DOHH2 (cell line): ENCODE results near the gene PVRIG.
"Not testable (repeated sequence)": the region's sequence is repeated elsewhere in the genome, so short reads cannot be mapped to it uniquely, and the experiment has no call there.

Source experiments
- H3F3A ChIP-seq: fragments of 200-600 bp; sonication (generic), shearing (Covaris generic); 2 replicates; pipeline ENCODE4 v1.6.0; 2016; ENCODE audit warnings: antibody characterized with exemption, mild to moderate bottlenecking; ENCODE audit not compliant: control insufficient read depth, insufficient read depth
- H3K27ac ChIP-seq: fragments of 200-600 bp; sonication (generic); 2 replicates; pipeline ENCODE4 v1.5.1; 2014; ENCODE audit warnings: low read depth, mild to moderate bottlenecking, low read length, moderate library complexity
- H3K27me3 ChIP-seq: fragments of 200-600 bp; sonication (generic); 2 replicates; pipeline ENCODE4 v1.6.1; 2014; ENCODE audit warnings: mild to moderate bottlenecking, low read length, mixed read lengths; ENCODE audit not compliant: control insufficient read depth
- H3K36me3 ChIP-seq: fragments of 200-600 bp; sonication (generic); 2 replicates; pipeline ENCODE4 v1.6.1; 2014; ENCODE audit warnings: mild to moderate bottlenecking, low read length, moderate library complexity, mixed read lengths; ENCODE audit not compliant: control insufficient read depth
- H3K4me1 ChIP-seq: fragments of 200-600 bp; sonication (generic); 2 replicates; pipeline ENCODE4 v1.6.1; 2014; ENCODE audit warnings: mild to moderate bottlenecking, low read length, mixed read lengths; ENCODE audit not compliant: control insufficient read depth
- H3K4me2 ChIP-seq: fragments of 200-600 bp; sonication (generic); 2 replicates; pipeline ENCODE4 v1.6.0; 2014; ENCODE audit warnings: mild to moderate bottlenecking, low read length, moderate library complexity
- H3K4me3 ChIP-seq: fragments of 200-600 bp; sonication (generic); 2 replicates; pipeline ENCODE4 v1.5.1; 2014; ENCODE audit warnings: mild to moderate bottlenecking, low read length, mixed read lengths
- H3K79me2 ChIP-seq: fragments of 200-600 bp; sonication (generic); 2 replicates; pipeline ENCODE4 v1.6.1; 2014; ENCODE audit warnings: mild to moderate bottlenecking, low read length, mixed read lengths; ENCODE audit not compliant: control insufficient read depth
- H3K9me2 ChIP-seq: fragments of 200-600 bp; sonication (generic); replicated peaks from 2 replicates; pipeline ENCODE4 v1.6.1; 2014; ENCODE audit warnings: mild to moderate bottlenecking, low read length, mixed read lengths; ENCODE audit not compliant: control insufficient read depth
- H3K9me3 ChIP-seq: fragments of 200-600 bp; sonication (generic); 2 replicates; pipeline ENCODE4 v1.6.1; 2014; ENCODE audit warnings: antibody characterized with exemption, low read length, mixed read lengths; ENCODE audit not compliant: control insufficient read depth, insufficient read depth
- H4K20me1 ChIP-seq: fragments of 200-600 bp; sonication (generic); 2 replicates; pipeline ENCODE4 v1.6.0; 2014; ENCODE audit warnings: low read depth, mild to moderate bottlenecking, antibody characterized with exemption, low read length, moderate library complexity; ENCODE audit not compliant: control insufficient read depth, insufficient read depth
- EZH2phosphoT487 ChIP-seq: fragments of 200-600 bp; sonication (generic); IDR thresholded peaks from 2 replicates; pipeline ENCODE4 v1.6.1; 2017; ENCODE audit warnings: borderline replicate concordance, mild to moderate bottlenecking, antibody characterized with exemption, low read length, moderate library complexity, mixed read lengths
- TF ChIP-seq, protein P1 (sequence below): fragments of 200-600 bp; sonication (generic); IDR thresholded peaks from one replicate; pipeline ENCODE4 v1.5.1; 2014; ENCODE audit warnings: antibody characterized with exemption, mild to moderate bottlenecking, low read depth, low read length; ENCODE audit not compliant: poor library complexity, severe bottlenecking

The PVRIG gene

DNA sequence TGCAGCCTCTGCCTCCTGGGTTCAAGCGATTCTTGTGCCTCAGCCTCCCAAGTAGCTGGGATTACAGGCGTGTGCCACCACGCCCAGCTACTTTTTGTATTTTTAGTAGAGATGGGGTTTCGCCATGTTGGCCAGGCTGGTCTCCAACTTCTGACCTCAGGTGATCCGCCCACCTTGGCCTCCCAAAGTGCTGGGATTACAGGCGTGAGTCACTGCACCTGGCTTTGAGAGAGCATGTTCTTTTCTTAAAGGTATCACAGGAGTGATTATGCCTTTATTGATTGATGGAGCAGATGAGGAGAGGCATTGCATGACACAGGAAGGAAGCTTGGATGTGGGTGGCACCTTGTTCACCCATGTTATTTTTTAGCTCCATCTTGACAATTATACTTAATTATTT is 36.7 kb upstream of the PVRIG start:
- not testable (repeated sequence) for H3K27me3 ChIP-seq, H3K9me3 ChIP-seq, H4K20me1 ChIP-seq, H3K79me2 ChIP-seq, H3K9me2 ChIP-seq
- Histone ChIP-seq H3F3A (peaks cover 44% of the 10 kb centered on the region), H3K36me3 (peaks cover 14% of the 10 kb centered on the region), H3K4me1 (peaks cover 78% of the 10 kb centered on the region), H3K4me2 (peak overlapping the region; percentile 88), H3K27ac (peak overlapping the region; percentile 95), H3K4me3 (peak overlapping the region; percentile 67)

DNA sequence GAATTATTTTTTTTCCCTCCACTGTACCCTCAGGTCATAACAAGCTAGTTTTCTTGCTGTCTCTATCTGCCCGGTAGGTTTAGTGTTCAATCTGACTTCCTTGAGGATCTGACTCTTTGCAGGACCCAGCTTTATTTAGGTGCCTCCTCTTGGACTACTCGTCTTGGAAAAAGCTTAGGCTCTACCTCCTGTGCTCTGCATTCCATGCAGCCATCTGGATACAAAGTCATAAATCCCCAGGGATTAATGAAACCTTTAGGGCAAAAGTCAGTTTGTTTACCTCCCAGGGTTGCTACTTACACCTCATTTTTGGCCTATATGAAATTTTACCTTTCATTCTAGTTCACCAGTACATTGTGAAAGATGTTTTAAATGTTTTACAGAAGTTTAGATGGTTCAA is 34.0 kb upstream of the PVRIG start:
- Histone ChIP-seq H3K4me2 (no peak overlapping the region), H3K79me2 (peaks cover 5% of the 10 kb centered on the region), H3K36me3 (peaks cover 33% of the 10 kb centered on the region), H3K9me3 (no peaks in the 10 kb centered on the region), H3K4me3 (no peak overlapping the region), H3K27me3 (no peaks in the 10 kb centered on the region), H3F3A (peaks cover 30% of the 10 kb centered on the region), H3K4me1 (peaks cover 80% of the 10 kb centered on the region), H4K20me1 (no peaks in the 10 kb centered on the region), H3K9me2 (no peaks in the 10 kb centered on the region), H3K27ac (no peak overlapping the region)
- TF ChIP-seq, protein P1, sequence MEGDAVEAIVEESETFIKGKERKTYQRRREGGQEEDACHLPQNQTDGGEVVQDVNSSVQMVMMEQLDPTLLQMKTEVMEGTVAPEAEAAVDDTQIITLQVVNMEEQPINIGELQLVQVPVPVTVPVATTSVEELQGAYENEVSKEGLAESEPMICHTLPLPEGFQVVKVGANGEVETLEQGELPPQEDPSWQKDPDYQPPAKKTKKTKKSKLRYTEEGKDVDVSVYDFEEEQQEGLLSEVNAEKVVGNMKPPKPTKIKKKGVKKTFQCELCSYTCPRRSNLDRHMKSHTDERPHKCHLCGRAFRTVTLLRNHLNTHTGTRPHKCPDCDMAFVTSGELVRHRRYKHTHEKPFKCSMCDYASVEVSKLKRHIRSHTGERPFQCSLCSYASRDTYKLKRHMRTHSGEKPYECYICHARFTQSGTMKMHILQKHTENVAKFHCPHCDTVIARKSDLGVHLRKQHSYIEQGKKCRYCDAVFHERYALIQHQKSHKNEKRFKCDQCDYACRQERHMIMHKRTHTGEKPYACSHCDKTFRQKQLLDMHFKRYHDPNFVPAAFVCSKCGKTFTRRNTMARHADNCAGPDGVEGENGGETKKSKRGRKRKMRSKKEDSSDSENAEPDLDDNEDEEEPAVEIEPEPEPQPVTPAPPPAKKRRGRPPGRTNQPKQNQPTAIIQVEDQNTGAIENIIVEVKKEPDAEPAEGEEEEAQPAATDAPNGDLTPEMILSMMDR = no peak
- no peak for TF ChIP-seq EZH2phosphoT487

DNA sequence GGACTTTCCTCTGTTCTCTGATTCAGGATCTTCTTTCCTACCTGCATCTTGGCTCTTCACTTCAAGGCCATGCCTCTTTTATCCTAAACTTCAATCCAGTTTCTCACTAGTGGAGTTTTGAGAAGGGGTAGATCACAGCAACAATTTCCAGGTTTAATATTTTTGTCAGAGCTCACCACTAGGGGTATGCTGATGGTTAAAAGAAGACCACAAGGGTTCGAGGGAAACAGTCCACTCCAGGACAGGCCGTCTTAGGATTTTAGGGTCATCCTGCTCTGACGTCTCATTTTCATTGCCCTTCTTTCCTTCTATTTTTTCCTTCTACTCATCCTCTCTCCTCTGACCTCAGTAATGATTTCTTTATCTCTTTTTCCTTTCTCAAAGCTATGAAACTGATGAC is 30.7 kb upstream of the PVRIG start:
- Histone ChIP-seq H3K27ac (peak overlapping the region; percentile 94), H3K79me2 (no peaks in the 10 kb centered on the region; the same call in 1 of the 2 replicates), H3K27me3 (no peaks in the 10 kb centered on the region), H3K9me2 (no peaks in the 10 kb centered on the region), H3K9me3 (no peaks in the 10 kb centered on the region), H3K36me3 (peaks cover 50% of the 10 kb centered on the region), H4K20me1 (no peaks in the 10 kb centered on the region), H3K4me1 (peaks cover 80% of the 10 kb centered on the region), H3K4me3 (peak overlapping the region; percentile 41), H3K4me2 (peak overlapping the region; percentile 65), H3F3A (peaks cover 37% of the 10 kb centered on the region)
- no peak for TF ChIP-seq EZH2phosphoT487
- TF ChIP-seq, protein P1 = peak; percentile 64

DNA sequence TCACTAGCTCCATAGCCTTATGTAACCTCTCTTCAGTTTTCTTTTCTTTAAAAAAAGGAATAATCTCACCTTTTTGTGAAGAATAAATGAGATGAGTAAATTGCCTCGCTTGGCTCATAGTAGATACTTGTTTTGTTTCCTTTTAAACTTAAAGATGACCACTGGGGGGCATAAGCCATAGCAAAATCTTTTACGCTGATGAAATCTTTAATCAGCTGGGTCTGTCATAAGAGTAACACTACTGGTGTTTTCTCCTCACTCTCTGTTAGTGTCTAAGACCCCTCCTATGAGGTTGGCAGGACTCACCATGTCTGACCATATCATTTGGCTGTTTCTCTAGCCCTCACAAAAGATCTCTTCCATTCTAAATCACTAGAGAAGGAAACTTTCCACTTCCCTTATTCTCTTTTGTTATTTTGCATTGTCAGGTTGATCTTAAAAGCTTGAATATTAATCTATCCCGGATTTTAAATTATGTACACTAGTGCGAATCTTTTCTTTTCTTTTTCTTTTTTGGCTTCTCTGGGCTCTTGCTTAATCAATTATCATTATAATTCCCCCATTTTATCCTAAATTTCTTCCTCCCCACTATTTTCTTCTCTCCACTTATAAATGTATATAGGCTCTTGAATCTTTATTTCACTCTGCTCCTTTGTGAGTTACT is 29.6 kb upstream of the PVRIG start:
- Histone ChIP-seq H4K20me1 (no peaks in the 10 kb centered on the region), H3K4me2 (peak overlapping the region; percentile 65), H3K9me2 (no peaks in the 10 kb centered on the region), H3K27ac (peak overlapping the region; percentile 94), H3K4me3 (peak overlapping the region; percentile 41), H3K9me3 (no peaks in the 10 kb centered on the region), H3K36me3 (peaks cover 60% of the 10 kb centered on the region), H3K79me2 (no peaks in the 10 kb centered on the region; the same call in 1 of the 2 replicates), H3K4me1 (peaks cover 81% of the 10 kb centered on the region), H3F3A (peaks cover 44% of the 10 kb centered on the region), H3K27me3 (no peaks in the 10 kb centered on the region)
- TF ChIP-seq, protein P1 = peak; percentile 69
- no peak for TF ChIP-seq EZH2phosphoT487
